Measurements from ENCODE around the gene RNF2. TPM values are rescaled to one million over a fixed set of nuclear protein-coding genes. Genes with fewer than 3 reads are reported as not detected.

RNF2 gene
- polyA plus RNA-seq, 1 donor from 2014 or later: 49.2 TPM

DNA sequence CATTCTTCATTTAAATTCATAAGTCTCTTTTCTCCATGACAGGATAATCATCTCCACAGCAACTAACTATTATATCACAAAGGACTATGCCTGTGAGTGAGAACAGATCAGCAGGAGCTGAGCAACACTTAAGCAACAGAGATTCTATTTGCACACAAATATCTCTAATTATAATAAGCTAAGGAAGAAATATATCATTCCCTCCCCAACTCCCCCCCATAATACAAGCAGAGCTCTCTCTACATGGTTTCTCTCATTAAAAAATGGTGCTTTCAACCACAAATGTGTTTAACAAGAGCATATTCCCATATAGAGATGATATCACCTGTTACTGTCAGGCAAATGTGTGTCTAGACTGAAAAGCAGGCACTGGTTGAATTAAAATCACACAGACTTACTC lies 36.5 kb upstream of the RNF2 start:
- no peaks in the 10 kb centered on the region for H3K9me3 ChIP-seq (ENCODE audit: low read length)
- H2AFZ ChIP-seq (ENCODE audit: low read depth, low read length): no peak overlapping the region
- no peaks in the 10 kb centered on the region for H3K9me2 ChIP-seq (ENCODE audit: insufficient read depth, low read length)
- no peaks in the 10 kb centered on the region for H3K79me2 ChIP-seq (replicated peaks; ENCODE audit: insufficient read depth, low read length)
- no peak overlapping the region for H3K9ac ChIP-seq (ENCODE audit: low read length)
- peaks cover 10% of the 10 kb centered on the region for H3K27me3 ChIP-seq (ENCODE audit: insufficient read depth, low read depth, low read length)
- TF ChIP-seq EP300 (conservative IDR thresholded peaks at IDR 0.05; ENCODE audit: poor library complexity, severe bottlenecking): peak; percentile 84
- TF ChIP-seq, protein P1, sequence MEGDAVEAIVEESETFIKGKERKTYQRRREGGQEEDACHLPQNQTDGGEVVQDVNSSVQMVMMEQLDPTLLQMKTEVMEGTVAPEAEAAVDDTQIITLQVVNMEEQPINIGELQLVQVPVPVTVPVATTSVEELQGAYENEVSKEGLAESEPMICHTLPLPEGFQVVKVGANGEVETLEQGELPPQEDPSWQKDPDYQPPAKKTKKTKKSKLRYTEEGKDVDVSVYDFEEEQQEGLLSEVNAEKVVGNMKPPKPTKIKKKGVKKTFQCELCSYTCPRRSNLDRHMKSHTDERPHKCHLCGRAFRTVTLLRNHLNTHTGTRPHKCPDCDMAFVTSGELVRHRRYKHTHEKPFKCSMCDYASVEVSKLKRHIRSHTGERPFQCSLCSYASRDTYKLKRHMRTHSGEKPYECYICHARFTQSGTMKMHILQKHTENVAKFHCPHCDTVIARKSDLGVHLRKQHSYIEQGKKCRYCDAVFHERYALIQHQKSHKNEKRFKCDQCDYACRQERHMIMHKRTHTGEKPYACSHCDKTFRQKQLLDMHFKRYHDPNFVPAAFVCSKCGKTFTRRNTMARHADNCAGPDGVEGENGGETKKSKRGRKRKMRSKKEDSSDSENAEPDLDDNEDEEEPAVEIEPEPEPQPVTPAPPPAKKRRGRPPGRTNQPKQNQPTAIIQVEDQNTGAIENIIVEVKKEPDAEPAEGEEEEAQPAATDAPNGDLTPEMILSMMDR (IDR thresholded peaks at IDR 0.05; ENCODE audit: poor library complexity, severe bottlenecking): no peak
- TF ChIP-seq SMC3 (conservative IDR thresholded peaks at IDR 0.05; ENCODE audit: poor library complexity): no peak
- TF ChIP-seq EZH2 (IDR thresholded peaks at IDR 0.05; ENCODE audit: borderline replicate concordance, insufficient read depth, low read length, poor library complexity, severe bottlenecking): no peak
- TF ChIP-seq RAD21 (conservative IDR thresholded peaks at IDR 0.05): no peak
- TF ChIP-seq MXI1 (conservative IDR thresholded peaks at IDR 0.05; ENCODE audit: poor library complexity, severe bottlenecking): no peak
- TF ChIP-seq, protein P2, sequence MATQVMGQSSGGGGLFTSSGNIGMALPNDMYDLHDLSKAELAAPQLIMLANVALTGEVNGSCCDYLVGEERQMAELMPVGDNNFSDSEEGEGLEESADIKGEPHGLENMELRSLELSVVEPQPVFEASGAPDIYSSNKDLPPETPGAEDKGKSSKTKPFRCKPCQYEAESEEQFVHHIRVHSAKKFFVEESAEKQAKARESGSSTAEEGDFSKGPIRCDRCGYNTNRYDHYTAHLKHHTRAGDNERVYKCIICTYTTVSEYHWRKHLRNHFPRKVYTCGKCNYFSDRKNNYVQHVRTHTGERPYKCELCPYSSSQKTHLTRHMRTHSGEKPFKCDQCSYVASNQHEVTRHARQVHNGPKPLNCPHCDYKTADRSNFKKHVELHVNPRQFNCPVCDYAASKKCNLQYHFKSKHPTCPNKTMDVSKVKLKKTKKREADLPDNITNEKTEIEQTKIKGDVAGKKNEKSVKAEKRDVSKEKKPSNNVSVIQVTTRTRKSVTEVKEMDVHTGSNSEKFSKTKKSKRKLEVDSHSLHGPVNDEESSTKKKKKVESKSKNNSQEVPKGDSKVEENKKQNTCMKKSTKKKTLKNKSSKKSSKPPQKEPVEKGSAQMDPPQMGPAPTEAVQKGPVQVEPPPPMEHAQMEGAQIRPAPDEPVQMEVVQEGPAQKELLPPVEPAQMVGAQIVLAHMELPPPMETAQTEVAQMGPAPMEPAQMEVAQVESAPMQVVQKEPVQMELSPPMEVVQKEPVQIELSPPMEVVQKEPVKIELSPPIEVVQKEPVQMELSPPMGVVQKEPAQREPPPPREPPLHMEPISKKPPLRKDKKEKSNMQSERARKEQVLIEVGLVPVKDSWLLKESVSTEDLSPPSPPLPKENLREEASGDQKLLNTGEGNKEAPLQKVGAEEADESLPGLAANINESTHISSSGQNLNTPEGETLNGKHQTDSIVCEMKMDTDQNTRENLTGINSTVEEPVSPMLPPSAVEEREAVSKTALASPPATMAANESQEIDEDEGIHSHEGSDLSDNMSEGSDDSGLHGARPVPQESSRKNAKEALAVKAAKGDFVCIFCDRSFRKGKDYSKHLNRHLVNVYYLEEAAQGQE (IDR thresholded peaks at IDR 0.05; ENCODE audit: borderline replicate concordance): peak; percentile 76
- no peak for TF ChIP-seq TAF1 (IDR thresholded peaks at IDR 0.05; ENCODE audit: low read depth)
- TF ChIP-seq POLR2AphosphoS5 (IDR thresholded peaks at IDR 0.05): peak; percentile 95
- no peaks in the 10 kb centered on the region for H3K36me3 ChIP-seq (ENCODE audit: insufficient read depth, low read length)
- no peaks in the 10 kb centered on the region for H3F3A ChIP-seq (ENCODE audit: insufficient read depth, low read length, poor library complexity, severe bottlenecking)
- H3K27ac ChIP-seq (ENCODE audit: low read length): peak overlapping the region; percentile 68
- peak overlapping the region; percentile 59 for H3K4me2 ChIP-seq (ENCODE audit: low read length)
- peak overlapping the region; percentile 45 for H3K4me3 ChIP-seq (ENCODE audit: low read length)
- no peaks in the 10 kb centered on the region for H4K20me1 ChIP-seq (ENCODE audit: insufficient read depth)

DNA sequence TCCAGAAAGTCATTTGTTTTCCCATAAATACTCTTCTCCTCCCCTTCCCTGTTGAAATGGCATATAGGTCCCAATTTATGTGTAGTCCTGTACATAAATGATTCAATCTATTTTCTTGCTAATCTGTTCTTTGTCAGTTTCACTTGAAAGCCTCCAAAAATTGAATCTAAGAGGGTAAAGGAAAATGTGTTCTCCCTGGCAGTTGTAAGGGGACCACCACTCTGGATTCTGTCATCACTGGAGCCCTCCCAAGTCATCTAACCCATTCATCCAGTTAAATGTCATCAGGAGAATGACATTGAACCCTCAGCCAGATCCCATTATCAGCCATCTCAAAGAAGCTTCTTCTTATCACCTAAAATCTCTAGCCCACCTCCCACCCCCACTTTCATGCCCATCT lies 35.0 kb upstream of the RNF2 start:
- Histone ChIP-seq H3F3A (ENCODE audit: insufficient read depth, low read length, poor library complexity, severe bottlenecking) (no peaks in the 10 kb centered on the region), H2AFZ (ENCODE audit: low read depth, low read length) (no peak overlapping the region), H3K9ac (ENCODE audit: low read length) (no peak overlapping the region), H4K20me1 (ENCODE audit: insufficient read depth) (no peaks in the 10 kb centered on the region), H3K4me3 (ENCODE audit: low read length) (no peak overlapping the region), H3K79me2 (replicated peaks; ENCODE audit: insufficient read depth, low read length) (no peaks in the 10 kb centered on the region), H3K9me3 (ENCODE audit: low read length) (no peaks in the 10 kb centered on the region), H3K9me2 (ENCODE audit: insufficient read depth, low read length) (no peaks in the 10 kb centered on the region), H3K4me2 (ENCODE audit: low read length) (no peak overlapping the region), H3K27me3 (ENCODE audit: insufficient read depth, low read depth, low read length) (peaks cover 10% of the 10 kb centered on the region), H3K27ac (ENCODE audit: low read length) (no peak overlapping the region), H3K36me3 (ENCODE audit: insufficient read depth, low read length) (no peaks in the 10 kb centered on the region)
- TF ChIP-seq EZH2 (IDR thresholded peaks at IDR 0.05; ENCODE audit: borderline replicate concordance, insufficient read depth, low read length, poor library complexity, severe bottlenecking): no peak
- no peak for TF ChIP-seq TAF1 (IDR thresholded peaks at IDR 0.05; ENCODE audit: low read depth)
- no peak for TF ChIP-seq EP300 (conservative IDR thresholded peaks at IDR 0.05; ENCODE audit: poor library complexity, severe bottlenecking)
- TF ChIP-seq, protein P2 (IDR thresholded peaks at IDR 0.05; ENCODE audit: borderline replicate concordance): no peak
- no peak for TF ChIP-seq POLR2AphosphoS5 (IDR thresholded peaks at IDR 0.05)
- TF ChIP-seq RAD21 (conservative IDR thresholded peaks at IDR 0.05): no peak
- no peak for TF ChIP-seq MXI1 (conservative IDR thresholded peaks at IDR 0.05; ENCODE audit: poor library complexity, severe bottlenecking)
- TF ChIP-seq SMC3 (conservative IDR thresholded peaks at IDR 0.05; ENCODE audit: poor library complexity): no peak
- TF ChIP-seq, protein P1 (IDR thresholded peaks at IDR 0.05; ENCODE audit: poor library complexity, severe bottlenecking): no peak
